ENCODE measurements around the gene ENTPD8.

ENTPD8 gene

GRCh38 chr9:137441289-137441934, at the start of gene ENTPD8:
Gene ENTPD8, minus strand, starts transcription at chr9:137441357. Its CDS starts 3,072 bp downstream, at chr9:137438285.
- no peak for DNase-seq

DNA sequence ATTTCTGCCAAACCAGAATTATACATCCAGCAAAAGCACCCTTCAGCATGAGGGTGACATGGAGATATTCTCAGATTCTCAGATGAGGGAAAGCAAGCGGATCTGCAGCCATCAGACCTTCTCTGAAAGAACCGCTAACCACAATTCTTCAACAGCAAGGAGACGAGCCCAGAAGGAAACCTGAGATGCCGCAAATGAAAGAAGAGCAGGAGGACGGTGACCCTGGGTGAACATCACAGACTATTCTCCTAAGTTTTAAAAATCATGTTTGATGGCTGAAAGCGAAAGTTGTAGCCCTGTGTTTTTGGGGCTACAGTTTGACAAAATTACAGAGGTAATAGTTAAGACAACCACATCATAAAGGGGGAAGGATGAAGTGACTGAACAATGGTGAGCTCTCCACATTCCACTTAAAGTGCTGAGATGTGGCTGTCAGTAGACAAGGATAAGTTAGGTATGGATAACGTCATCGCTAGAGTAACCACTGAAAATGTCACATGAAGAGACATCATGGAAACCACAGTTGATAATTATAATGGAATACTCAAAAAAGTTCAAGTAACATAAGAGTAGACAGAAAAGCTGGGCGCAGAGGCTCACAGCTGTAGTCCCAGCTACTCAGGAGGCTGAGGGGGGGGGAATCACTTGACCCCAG, 49.5 kb upstream of the ENTPD8 start:
- no peak for DNase-seq

GRCh38 chr9:137488906-137489305, 47.7 kb upstream of the ENTPD8 start:
- DNase-seq, result no peak

DNA sequence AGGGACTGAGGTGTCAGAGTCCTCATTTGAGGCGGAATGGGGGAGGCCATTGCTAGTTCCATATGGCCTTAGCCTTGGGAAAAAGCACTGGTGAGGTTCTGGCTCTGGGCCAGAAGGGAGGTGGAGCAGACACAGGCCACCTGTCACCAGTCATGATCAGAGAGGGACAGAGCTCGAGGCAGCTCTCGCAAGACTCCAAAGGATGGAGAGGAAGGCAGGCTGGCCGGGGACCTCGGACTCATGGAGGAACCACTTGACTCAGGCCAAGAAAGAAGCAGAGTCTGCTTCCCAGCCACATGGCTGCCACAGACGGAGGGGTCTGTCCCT, 47.1 kb upstream of the ENTPD8 start:
- DNase-seq, result no peak

DNA sequence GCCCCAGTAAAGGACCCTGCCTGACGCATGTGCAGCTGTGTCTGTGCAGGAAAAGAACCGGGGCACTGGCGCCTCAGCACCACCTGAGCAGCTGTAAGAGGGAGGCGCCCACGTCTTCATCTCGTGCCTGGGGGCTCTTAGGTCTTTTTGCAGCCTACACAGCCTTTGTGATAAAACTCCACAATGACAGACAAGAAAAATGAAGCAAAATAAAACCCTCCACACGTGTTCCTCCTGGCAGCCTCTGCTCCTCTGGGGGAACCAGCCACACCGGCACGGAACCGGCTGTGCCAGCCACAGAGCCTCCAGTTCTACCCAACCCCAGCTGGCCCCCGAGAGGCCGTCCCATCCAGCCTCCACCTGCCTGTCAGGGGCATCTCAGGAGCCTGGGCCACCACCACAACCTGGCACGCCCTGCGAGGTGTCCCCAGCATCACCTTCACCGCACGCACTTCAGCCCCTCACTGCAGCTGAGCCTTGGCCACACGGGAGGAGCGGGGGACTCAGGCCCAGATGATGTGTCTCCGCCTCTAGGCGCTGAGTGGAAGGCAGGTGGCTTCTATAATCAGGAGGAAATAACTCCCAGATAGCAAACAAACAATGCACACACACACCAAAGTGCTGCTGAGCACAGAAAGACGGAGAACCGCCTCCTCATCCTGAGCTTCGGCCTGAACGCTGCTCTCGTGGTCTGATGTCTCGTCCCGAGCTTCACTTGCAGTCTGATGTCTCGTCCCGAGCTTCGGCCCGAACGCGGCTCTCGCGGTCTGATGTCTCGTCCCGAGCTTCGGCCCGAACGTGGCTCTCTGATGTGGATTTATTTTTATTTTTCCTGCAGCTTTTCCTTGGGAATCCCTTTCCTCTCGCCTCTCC, 46.5 kb upstream of the ENTPD8 start:
- no peak for DNase-seq

DNA sequence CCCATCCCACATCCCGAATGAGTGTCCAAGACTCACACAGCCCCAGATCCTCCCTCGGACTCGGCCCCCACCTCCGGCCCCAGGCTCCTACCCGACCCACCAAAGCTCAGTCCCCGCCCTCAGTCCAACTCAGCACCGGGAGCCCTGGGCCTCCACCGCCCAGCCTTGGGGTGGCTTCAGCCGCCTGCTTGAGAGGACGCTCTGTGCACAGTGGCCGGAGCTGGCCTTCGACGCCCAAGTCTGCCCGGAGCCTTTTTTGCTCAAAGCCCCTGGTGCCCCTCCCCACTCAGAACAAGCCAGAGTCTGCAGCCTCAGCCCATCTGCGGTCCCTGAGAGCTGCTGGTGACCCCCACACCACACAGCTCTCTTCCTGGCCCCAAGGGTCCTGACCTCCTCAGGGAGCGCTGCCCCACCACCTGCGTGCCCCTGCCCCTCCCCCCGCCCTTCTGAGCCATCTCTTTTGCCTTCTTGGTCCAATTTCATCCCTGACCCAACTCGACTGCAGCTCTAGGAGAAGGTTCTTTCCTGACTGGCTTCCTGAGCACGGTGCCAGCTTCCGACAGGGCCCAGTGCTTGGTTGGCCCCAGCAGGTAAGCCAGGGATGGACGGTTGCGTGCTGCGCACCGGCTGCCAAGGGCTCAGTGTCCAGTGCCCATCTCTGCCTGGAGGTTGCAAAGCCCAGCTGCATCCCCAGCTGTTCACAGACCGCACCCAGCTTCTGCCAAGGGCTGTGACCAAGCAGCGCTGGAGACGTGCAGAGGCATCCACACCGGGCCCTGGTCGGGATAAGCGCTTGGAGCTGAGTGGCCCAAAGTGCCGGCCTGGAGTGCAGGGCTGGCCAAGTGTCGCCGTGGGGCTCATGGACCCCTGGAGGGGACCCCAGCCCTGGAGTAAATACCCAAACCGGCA, 45.6 kb upstream of the ENTPD8 start:
- DNase-seq, result no peak

DNA sequence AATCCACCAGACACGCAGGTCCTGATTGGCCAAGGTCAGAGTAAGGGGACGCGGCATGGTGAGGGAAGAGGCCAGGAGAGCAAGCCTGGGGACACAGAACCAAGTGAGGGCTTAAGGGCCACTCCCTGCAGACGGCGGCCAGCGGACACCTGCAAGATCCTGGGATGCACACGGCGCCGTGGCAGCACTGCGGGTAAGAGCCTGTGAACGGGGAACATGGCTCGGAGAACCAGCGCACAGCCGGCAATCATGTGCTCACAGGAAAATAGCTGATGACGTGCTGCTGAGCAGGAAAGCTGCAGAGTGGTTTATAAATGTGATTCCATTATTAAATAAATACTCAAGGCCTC, 45.0 kb upstream of the ENTPD8 start:
- DNase-seq, result no peak

- no peak for DNase-seq
Measured at GRCh38 chr9:137485343-137486140, 44.4 kb upstream of the ENTPD8 start.

GRCh38 chr9:137484551-137485315, 43.6 kb upstream of the ENTPD8 start:
- no peak for DNase-seq

DNA sequence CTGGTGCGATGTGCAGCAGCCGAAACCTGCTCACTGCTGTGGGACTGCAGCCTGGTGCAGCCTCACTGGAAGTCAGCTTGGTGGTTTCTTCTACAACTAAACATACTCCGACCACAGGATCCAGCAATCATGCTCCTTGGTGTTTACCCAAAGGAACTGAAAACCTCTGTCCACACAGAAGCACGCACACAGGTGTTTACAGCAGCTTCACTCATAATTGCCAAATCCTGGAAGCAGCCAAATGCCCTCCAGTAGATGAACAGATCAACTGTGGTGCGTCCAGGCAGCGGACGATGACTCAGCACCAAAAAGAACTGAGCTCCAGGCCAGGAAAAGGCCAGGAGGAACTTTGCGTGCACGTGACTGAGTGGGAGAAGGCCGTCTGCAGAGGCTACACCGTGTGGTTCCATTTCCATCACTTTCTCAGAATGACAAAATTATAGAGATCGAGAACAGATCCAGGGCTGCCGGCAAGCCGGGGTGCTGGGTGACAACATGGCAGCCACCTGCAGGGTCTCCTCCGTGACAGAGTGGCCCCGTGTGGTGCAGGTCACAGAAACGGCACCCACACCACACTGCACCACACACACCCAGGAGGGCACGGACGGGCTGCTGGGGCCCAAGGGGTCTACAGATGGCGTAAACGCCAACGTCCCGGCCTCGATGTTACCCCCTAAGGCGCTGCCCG, 41.1 kb upstream of the ENTPD8 start:
- DNase-seq, result no peak

DNA sequence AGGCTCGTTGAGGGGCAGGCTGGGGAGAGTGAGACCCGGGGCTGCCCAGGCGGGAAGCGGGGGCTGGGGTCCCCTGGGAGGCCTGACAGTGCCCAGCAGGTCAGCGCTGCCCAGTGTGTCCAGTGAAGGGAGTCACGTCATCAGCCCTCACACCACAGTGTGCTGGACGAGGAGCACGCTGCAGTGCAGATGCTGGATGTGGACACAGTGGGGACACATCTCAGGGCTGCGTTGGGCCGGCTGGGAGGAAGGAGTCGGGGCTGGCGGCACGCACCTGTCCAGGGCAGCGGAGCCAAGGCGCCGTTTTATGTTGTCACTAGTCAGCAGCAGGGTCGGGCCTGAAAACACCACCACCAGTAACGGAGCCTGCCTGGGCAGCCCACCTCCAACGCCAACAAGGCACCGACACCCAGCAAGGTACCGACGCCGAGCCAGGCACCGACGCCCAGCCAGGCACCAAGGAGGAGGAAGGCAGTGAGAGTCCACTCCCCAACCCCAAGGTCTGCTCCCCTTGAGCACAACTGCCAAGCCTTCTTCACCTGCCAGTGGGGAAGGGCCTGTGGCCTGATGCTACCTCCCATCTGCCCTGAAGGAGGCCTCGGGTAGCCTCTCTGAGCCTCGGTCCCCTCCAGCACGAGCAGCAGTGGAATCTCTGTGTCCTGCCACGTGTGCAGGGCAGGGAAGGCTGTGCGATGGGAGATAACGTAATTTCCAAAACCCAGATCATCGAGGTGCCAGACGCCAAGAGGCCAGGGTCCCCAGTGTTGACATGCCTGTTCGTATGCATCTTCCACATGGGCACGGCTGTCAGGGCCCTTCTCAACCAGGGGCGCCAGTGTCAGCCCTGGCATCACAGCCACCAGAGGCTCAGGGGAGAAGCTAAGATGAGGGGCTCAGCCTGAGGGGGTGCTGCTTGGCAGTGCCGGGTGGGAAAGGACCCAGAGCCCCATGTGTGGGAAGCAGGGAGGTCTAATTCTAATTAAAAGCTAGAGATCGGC, 39.8 kb upstream of the ENTPD8 start:
- no peak for DNase-seq

- DNase-seq, result no peak
Measured at GRCh38 chr9:137479892-137480685, 38.9 kb upstream of the ENTPD8 start.

- DNase-seq, result no peak
Measured at GRCh38 chr9:137478962-137479861, 38.1 kb upstream of the ENTPD8 start.

DNA sequence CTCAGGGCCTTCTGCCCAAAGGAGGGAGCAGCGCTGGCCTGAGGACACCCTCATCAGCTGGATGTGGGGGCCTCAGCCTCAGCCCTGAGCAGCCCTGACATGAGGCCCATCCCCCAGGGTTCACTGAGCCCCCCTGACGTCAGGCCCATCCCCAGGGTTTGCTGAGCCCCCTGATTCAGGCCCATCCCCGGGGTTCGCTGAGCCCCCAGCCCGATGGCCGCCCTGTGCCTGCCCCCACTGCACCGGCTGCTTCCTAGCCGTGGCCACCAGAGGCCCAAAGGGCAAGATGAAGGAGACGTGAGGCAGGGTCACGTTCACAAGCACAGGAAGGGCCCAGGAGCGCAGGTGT, 37.4 kb upstream of the ENTPD8 start:
- DNase-seq, result no peak

- no peak for DNase-seq
Measured at GRCh38 chr9:137477778-137478612, 36.8 kb upstream of the ENTPD8 start.

GRCh38 chr9:137476856-137477255, 35.7 kb upstream of the ENTPD8 start:
- no peak for DNase-seq

GRCh38 chr9:137475666-137476065, 34.5 kb upstream of the ENTPD8 start:
- no peak for DNase-seq
